ENCODE data around the gene MICU1.

DNA sequence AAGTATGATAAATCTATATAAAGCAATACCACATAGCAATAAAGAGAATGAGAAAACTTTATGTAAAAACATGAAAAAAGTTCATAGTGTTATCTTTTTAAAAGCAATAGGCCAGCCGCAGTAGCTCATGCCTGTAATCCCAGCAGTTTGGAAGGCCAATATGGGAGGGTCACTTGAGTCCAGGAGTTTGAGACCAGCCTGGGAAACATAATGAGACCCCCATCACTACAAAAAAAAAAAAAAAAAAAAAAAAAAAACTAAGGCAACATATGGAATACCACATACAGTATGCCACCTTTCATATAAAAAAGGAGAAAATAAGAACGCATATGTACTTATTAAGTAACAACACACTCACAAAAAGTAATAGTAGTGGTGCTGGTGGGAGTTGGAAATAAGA is 52.8 kb downstream of the MICU1 start:
- TF ChIP-seq, protein P1, sequence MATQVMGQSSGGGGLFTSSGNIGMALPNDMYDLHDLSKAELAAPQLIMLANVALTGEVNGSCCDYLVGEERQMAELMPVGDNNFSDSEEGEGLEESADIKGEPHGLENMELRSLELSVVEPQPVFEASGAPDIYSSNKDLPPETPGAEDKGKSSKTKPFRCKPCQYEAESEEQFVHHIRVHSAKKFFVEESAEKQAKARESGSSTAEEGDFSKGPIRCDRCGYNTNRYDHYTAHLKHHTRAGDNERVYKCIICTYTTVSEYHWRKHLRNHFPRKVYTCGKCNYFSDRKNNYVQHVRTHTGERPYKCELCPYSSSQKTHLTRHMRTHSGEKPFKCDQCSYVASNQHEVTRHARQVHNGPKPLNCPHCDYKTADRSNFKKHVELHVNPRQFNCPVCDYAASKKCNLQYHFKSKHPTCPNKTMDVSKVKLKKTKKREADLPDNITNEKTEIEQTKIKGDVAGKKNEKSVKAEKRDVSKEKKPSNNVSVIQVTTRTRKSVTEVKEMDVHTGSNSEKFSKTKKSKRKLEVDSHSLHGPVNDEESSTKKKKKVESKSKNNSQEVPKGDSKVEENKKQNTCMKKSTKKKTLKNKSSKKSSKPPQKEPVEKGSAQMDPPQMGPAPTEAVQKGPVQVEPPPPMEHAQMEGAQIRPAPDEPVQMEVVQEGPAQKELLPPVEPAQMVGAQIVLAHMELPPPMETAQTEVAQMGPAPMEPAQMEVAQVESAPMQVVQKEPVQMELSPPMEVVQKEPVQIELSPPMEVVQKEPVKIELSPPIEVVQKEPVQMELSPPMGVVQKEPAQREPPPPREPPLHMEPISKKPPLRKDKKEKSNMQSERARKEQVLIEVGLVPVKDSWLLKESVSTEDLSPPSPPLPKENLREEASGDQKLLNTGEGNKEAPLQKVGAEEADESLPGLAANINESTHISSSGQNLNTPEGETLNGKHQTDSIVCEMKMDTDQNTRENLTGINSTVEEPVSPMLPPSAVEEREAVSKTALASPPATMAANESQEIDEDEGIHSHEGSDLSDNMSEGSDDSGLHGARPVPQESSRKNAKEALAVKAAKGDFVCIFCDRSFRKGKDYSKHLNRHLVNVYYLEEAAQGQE (IDR thresholded peaks at IDR 0.05): no peak
- TF ChIP-seq EP300 (IDR thresholded peaks at IDR 0.05): no peak
- TF ChIP-seq EHMT2 (IDR thresholded peaks at IDR 0.05; ENCODE audit: low read depth): no peak
- TF ChIP-seq, protein P2, sequence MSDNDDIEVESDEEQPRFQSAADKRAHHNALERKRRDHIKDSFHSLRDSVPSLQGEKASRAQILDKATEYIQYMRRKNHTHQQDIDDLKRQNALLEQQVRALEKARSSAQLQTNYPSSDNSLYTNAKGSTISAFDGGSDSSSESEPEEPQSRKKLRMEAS (IDR thresholded peaks at IDR 0.05): no peak
- no peak for TF ChIP-seq CBX8 (IDR thresholded peaks at IDR 0.05)
- no peak for TF ChIP-seq RCOR1 (IDR thresholded peaks at IDR 0.05; ENCODE audit: low read depth, low read length)
- TF ChIP-seq HOXA7 (CRISPR knock-in tag; IDR thresholded peaks at IDR 0.05): no peak
- TF ChIP-seq, protein P3, sequence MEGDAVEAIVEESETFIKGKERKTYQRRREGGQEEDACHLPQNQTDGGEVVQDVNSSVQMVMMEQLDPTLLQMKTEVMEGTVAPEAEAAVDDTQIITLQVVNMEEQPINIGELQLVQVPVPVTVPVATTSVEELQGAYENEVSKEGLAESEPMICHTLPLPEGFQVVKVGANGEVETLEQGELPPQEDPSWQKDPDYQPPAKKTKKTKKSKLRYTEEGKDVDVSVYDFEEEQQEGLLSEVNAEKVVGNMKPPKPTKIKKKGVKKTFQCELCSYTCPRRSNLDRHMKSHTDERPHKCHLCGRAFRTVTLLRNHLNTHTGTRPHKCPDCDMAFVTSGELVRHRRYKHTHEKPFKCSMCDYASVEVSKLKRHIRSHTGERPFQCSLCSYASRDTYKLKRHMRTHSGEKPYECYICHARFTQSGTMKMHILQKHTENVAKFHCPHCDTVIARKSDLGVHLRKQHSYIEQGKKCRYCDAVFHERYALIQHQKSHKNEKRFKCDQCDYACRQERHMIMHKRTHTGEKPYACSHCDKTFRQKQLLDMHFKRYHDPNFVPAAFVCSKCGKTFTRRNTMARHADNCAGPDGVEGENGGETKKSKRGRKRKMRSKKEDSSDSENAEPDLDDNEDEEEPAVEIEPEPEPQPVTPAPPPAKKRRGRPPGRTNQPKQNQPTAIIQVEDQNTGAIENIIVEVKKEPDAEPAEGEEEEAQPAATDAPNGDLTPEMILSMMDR (IDR thresholded peaks at IDR 0.05): no peak
- TF ChIP-seq RFX5 (IDR thresholded peaks at IDR 0.05): no peak
- TF ChIP-seq RNF2 (IDR thresholded peaks at IDR 0.05; ENCODE audit: borderline replicate concordance, low read depth): no peak
- TF ChIP-seq, protein P4, sequence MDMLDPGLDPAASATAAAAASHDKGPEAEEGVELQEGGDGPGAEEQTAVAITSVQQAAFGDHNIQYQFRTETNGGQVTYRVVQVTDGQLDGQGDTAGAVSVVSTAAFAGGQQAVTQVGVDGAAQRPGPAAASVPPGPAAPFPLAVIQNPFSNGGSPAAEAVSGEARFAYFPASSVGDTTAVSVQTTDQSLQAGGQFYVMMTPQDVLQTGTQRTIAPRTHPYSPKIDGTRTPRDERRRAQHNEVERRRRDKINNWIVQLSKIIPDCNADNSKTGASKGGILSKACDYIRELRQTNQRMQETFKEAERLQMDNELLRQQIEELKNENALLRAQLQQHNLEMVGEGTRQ (IDR thresholded peaks at IDR 0.05): no peak
- TF ChIP-seq SMC3 (IDR thresholded peaks at IDR 0.05): no peak
- no peak for TF ChIP-seq RARB (CRISPR knock-in tag; IDR thresholded peaks at IDR 0.05)

Data from A549 (cell line).